AML-193 (cell line): ENCODE data around the gene RPS6KC1.

ENCODE experiments used
- DNase-seq, 2 experiments: peaks; one replicate each; lab custom pipeline; 2025; lab: John Stamatoyannopoulos, UW

RPS6KC1 gene

DNA sequence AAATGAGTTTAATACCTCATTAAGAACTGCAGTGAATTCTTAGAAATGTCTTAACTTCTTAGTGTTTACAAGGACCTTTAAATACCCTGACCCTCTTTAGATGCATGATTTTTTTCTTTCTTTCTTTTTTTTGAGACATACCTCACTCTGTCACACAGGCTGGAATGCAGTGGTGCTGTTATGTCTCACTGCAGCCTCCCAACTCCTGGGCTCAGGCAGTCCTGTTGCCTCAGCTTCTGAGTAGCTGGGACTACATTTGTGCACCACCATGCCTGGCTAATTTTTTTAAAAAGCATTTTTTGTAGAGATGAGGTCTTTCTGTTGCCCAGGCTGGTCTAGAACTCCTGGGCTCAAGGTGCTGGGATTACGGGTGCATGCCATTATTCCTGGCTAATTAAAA lies 191.8 kb downstream of the RPS6KC1 start:
- no peak for DNase-seq

DNA sequence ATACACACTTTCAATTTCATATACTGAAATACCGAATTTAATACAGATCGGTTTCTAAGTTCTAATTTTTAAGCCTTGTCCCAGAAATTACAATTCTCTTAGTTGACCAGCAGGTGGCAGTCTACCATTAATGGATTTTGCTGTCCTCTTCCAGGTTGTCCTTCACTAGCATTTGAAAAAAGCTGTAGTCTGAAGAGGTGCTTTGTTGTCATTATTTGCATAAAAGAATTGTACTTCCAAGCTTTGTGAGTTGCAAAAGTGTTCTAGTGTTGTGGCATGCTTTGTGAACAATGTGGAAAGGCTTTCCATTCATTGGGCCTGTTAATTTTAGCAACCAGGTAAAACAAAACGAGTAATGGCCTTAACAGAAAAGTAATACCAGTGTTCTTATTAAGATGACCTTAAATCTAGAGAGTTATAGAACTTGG lies 193.6 kb downstream of the RPS6KC1 start:
- DNase-seq = peak; percentile 36 to 68

GRCh38 chr1:213245260-213245910 lies 194.3 kb downstream of the RPS6KC1 start:
- DNase-seq = no peak

DNA sequence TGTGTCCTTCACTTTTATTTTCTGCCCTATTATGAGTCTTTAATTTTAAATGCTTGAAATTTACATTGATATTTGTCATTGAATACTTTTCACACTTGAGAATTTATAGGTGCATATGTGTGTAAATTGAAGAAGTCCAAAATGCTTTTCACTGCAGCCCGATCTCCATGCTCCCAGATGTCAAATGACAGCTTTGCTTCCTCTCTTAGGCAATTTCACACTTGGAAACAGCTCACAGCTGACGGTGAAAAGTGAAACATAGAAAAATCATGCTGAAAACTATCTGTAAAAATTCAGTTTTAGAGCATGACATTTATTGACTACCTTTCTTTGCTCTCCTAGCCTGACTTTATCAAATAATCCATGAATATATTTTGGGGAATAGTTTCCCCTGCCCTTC lies 196.0 kb downstream of the RPS6KC1 start:
- no peak for DNase-seq

DNA sequence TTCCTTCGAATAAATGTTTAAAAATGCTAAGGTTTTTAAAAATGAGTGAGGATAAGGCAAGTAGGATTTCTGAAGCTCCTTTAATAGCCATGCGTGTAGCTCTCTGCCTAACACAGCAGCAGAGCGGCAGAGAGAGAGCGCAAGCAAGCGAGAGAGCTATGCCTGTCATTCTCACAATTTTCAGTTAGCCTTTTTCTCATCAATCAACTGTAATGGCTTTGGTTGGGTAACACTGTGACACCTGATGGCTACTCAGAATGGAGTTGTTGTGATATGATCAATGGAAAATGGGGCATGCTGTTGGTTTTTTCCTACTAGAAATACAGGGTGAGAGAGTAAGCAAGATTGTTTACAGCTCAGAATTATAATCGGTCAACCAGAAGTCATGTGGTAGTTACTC lies 198.4 kb downstream of the RPS6KC1 start:
- no peak for DNase-seq

DNA sequence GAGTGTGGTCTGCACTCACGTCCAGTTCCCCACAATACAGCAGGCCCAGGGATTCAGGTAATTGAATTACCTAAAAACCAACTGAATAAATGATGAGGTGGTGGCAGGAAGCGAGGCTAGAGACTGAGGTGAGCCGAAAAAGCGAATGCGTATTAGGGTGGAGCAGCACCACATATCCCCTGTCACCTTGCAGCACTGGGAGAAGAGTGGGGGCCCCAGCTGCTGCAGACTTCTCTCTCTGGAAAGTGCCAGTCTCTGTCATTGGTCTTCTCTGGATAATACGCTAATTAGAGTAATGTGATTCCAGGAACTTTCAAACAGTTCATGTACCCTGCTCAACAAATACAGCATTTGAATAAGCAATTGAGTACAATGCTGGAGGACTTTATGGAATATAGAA lies 199.0 kb downstream of the RPS6KC1 start:
- no peak for DNase-seq

- DNase-seq = no peak
Observed at GRCh38 chr1:213250446-213250845, 199.4 kb downstream of the RPS6KC1 start.

- DNase-seq = no peak
Observed at GRCh38 chr1:213251972-213252371, 200.9 kb downstream of the RPS6KC1 start.

- no peak for DNase-seq
Observed at GRCh38 chr1:213256438-213257087, 205.5 kb downstream of the RPS6KC1 start.

DNA sequence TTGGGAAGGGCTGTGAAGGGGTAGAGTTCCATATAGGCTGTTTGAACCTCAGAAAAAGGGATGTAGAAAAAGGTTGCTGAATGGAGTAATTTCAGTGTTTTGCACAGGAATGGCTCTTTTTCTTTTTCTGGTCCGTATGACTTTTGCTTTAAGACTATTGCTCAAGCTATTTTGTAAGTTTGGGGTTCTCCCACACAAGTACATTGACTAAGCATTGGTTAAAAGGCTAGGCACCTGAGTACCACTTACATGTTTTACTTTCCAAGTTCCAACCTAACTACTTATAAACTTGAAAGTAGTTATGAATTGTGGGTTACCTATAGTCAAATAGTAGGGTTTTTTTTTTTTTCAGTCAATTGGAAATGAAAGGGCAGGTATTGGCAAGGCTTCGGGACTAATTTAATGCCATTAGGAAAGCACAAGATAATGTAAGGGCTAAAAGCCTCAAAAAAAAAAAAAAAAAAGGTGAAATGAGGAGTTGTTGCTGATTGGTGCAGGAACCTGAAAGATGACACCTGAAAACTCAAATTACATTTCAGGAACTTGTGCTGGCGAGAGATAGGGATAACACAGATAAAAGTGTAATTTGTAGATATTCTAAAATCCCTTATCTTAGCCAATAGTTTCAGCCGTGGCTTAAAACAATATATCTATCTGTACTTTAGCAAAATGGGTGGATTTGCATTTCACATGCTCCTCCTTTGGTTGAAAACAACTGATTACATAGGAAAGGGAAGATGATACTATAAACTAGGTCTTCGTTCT lies 209.5 kb downstream of the RPS6KC1 start:
- DNase-seq = no peak

DNA sequence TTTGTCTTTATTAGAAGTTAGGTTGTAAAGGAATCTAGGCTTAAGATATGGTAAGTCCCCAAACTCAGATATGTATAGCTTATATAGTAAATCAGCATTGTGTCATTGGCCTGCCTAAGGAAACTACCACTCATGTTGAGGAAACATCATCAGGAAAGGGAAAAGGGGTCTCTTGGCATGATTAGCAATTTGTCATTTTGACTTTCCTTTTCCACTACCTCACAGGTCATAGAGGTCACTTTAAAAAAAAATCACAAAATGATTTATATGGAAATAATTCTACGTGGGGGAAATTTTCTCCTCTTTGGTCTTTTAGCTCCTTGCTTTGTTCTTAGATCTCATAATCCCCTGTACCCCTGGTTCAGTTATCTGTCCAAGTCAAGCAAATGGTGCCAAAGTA lies 213.5 kb downstream of the RPS6KC1 start:
- no peak for DNase-seq

GRCh38 chr1:213266983-213267772 lies 216.1 kb downstream of the RPS6KC1 start:
- DNase-seq = no peak

DNA sequence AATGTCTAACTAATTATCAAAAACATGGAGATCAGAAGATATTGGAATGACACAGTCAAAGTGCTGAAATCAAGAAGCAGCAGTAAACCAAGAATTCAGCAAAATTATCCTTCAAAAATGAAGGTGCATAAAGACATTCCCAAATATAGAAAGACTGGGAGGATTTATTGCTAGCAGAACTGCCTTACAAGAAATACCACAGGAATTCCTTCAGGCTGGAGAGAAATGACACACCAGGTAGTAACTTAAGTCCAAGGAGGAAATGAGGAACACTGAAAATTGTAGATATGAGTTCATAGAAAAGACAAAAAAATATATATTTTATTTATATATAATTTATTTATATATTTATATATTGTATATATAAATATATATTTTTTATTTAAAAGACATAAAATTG lies 217.2 kb downstream of the RPS6KC1 start:
- no peak for DNase-seq

DNA sequence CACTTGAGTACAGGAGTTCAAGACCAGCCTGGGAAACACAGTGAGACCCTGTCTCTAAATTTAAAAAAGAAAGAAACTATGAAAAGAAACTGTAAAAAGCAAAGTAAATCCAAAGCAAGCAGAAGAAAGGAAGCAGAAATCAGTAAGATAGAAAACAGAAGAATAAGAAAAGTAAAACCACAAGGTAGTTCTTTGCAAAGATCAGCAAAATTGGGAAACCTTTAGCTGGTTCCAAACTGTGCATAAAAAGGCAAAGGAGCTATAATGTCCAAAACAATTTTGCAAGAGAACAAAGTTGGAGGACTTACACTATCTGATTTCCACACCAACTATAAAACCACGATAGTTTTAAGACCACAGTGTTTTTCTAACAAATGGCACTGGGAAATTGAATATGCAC lies 218.8 kb downstream of the RPS6KC1 start:
- DNase-seq = peak in 1 of 2 experiments; percentile 8

DNA sequence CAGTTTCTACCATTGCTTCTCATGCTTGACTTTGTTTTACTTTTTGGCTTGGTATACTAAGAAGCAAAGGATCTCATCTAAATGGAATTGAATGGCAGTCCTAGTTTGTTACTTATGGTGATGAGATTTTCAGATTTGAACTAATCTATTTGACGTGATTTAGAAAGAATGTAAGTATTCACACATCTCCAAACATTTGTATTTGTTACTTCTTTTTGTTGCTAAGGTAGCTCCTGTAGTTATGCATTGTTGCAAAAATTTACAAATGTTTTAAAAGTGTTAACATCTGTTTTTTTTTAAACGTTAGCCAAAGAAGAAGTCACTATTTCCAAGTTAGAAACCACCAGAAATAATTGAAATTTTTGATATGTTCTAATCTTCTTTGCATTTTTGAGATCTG lies 222.5 kb downstream of the RPS6KC1 start:
- no peak for DNase-seq

DNA sequence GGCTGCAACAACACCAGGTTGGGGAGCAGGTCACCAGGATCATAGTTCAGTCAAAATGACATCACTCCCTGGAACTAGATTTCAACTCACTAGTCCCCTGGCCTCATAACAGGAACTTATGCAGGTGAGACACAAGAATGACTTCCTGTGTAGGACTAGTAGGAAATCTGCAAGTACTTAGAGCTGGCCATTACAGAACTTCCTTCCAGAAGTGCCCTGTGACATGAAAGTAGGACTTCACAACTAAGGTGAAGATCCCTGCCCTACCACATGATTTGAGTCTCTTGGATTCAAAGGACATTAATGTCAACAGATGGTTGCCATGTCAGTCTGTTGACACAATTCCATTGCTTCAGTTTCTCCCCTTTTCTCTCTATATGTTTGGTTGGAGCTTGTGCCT lies 223.1 kb downstream of the RPS6KC1 start:
- DNase-seq = no peak

GRCh38 chr1:213275293-213275692 lies 224.3 kb downstream of the RPS6KC1 start:
- DNase-seq = no peak

GRCh38 chr1:213276236-213276635 lies 225.2 kb downstream of the RPS6KC1 start:
- DNase-seq = no peak

- DNase-seq = no peak
Observed at GRCh38 chr1:213277036-213277435, 226.0 kb downstream of the RPS6KC1 start.

- DNase-seq = no peak
Observed at GRCh38 chr1:213279410-213279809, 228.4 kb downstream of the RPS6KC1 start.

DNA sequence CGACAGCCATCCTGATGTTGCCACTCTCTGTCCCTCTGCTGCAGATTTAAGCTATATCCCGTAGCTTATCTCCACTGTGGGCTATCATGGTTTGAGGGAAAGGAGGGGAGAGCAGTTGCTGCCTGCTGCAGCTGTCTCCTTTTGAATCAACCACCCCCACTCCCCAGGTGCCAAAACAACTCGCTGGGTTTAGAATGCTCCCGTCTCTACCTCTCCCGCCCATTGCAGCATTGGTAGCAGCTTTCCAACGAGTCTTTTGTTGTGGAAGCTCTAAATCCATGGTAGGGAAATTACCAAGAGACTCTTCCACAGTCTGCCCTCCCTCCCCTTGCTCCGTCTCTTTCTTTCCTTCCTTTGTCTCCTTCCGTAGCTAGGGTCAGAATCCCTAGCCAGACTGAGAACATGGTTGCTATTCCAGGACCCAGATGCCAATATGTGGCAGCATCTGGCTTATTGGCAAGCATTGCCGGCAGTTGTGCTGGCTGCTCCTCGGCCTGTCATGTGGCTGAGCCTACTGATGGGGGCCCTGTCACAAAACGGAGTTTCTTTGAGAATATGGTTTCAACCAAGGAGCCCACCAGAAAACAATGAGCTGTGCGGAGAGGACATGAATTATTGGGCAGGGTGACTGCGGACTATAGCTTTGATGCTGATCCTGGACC lies 230.7 kb downstream of the RPS6KC1 start:
- no peak for DNase-seq

GRCh38 chr1:213284626-213285025 lies 233.6 kb downstream of the RPS6KC1 start:
- DNase-seq = no peak
